ENCODE measurements around the gene EPHA1. TPM values are rescaled to one million over a fixed set of nuclear protein-coding genes. Genes with fewer than 3 reads are reported as not detected.

EPHA1 gene
- polyA plus RNA-seq, 1 of the 3 experiments (the other 2 are of a cell fraction), result 0.49 TPM

GRCh38 chr7:143410521-143411004, 1.9 kb upstream of the EPHA1 start:
- ChIA-PET POLR2A (no interaction called here), CTCF (interaction anchor here (0.9 to 8.8 kb wide), 3 partner anchors 11 to 170 kb away, joined by 3 to 68 read pairs (median 5); no protein-coding TSS in a partner anchor)
- 55% methylated on average over 6 of the region's 6 CpGs for WGBS (ENCODE audit: low lambda C conversion rate)
- Histone ChIP-seq H3K27me3 (ENCODE audit: insufficient read depth) (no peaks in the 10 kb centered on the region), H3K79me2 (ENCODE audit: insufficient read depth) (no peaks in the 10 kb centered on the region), H3F3A (replicated peaks; ENCODE audit: insufficient read depth) (peaks cover 3% of the 10 kb centered on the region), H3K9ac (no peak overlapping the region), H4K20me1 (ENCODE audit: insufficient read depth) (no peaks in the 10 kb centered on the region), H3K27ac (ENCODE audit: low read depth in 2 of 2, low read length in 1 of 2) (no peak overlapping the region), H3K9me3 (no peaks in the 10 kb centered on the region), H3K4me3 (ENCODE audit: low read depth in 2 of 2, low read length in 1 of 2) (no peak overlapping the region), H2AFZ (ENCODE audit: low read depth) (peak overlapping the region; percentile 38; the same call in 1 of the 2 replicates), H3K4me2 (no peak overlapping the region), H3K9me2 (no peaks in the 10 kb centered on the region), H3K36me3 (replicated peaks in 1 of 2; ENCODE audit: control insufficient read depth in 1 of 2, insufficient read depth in 2 of 2, low read length in 1 of 2) (no peaks in the 10 kb centered on the region), H3K4me1 (ENCODE audit: control insufficient read depth in 1 of 2, insufficient read depth in 2 of 2, low read depth in 1 of 2, low read length in 1 of 2) (peaks cover 0 to 27% of the 10 kb centered on the region in 2 experiments; a peak in 3 of 4 replicates)
- no peak for DNase-seq
- TF ChIP-seq, protein P1, sequence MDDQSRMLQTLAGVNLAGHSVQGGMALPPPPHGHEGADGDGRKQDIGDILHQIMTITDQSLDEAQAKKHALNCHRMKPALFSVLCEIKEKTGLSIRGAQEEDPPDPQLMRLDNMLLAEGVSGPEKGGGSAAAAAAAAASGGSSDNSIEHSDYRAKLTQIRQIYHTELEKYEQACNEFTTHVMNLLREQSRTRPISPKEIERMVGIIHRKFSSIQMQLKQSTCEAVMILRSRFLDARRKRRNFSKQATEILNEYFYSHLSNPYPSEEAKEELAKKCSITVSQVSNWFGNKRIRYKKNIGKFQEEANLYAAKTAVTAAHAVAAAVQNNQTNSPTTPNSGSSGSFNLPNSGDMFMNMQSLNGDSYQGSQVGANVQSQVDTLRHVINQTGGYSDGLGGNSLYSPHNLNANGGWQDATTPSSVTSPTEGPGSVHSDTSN (IDR thresholded peaks at IDR 0.05), result peak; percentile 32; the same call in 1 of the 2 replicates
- TF ChIP-seq NFIC (IDR thresholded peaks at IDR 0.05; ENCODE audit: borderline replicate concordance), result 0 out of 2 replicates have a peak, but pooled peaks have one; percentile 14
- peak; percentile 15; the same call in 1 of the 2 replicates for TF ChIP-seq FOSL2 (IDR thresholded peaks at IDR 0.05; ENCODE audit: borderline replicate concordance, low read depth)
- no peak for TF ChIP-seq IRF3 (IDR thresholded peaks at IDR 0.05; ENCODE audit: low read depth, low read length)
- peak; percentile 55 for TF ChIP-seq TCF12 (IDR thresholded peaks at IDR 0.05)
- 0 out of 2 replicates have a peak, but pooled peaks have one; percentile 5 for TF ChIP-seq JUND (IDR thresholded peaks at IDR 0.05)

- H3F3A ChIP-seq (replicated peaks; ENCODE audit: insufficient read depth), result no peaks in the 10 kb centered on the region
- no peaks in the 10 kb centered on the region for H3K79me2 ChIP-seq (ENCODE audit: insufficient read depth)
- H3K27me3 ChIP-seq (ENCODE audit: insufficient read depth), result no peaks in the 10 kb centered on the region
- H3K9ac ChIP-seq, result no peak overlapping the region
- no peaks in the 10 kb centered on the region for H4K20me1 ChIP-seq (ENCODE audit: insufficient read depth)
- peaks cover 4 to 23% of the 10 kb centered on the region in 2 experiments; a peak in 3 of 4 replicates for H3K4me1 ChIP-seq (ENCODE audit: control insufficient read depth in 1 of 2, insufficient read depth in 2 of 2, low read depth in 1 of 2, low read length in 1 of 2)
- no peaks in the 10 kb centered on the region for H3K9me2 ChIP-seq
- ChIA-PET CTCF (interaction anchor here (1.2 to 8.8 kb wide), 6 partner anchors 8 to 168 kb away, joined by 3 to 68 read pairs (median 7); partner anchors contain the start of genes GSTK1 and ZYX), POLR2A (no interaction called here)
- no peak overlapping the region for H3K27ac ChIP-seq (ENCODE audit: low read depth in 2 of 2, low read length in 1 of 2)
- no peaks in the 10 kb centered on the region for H3K36me3 ChIP-seq (replicated peaks in 1 of 2; ENCODE audit: control insufficient read depth in 1 of 2, insufficient read depth in 2 of 2, low read length in 1 of 2)
- no peak overlapping the region for H3K4me2 ChIP-seq
- no peaks in the 10 kb centered on the region for H3K9me3 ChIP-seq
- H2AFZ ChIP-seq (ENCODE audit: low read depth), result no peak overlapping the region
- 63% methylated on average over 11 of the region's 20 CpGs for WGBS (ENCODE audit: low lambda C conversion rate)
- H3K4me3 ChIP-seq (ENCODE audit: low read depth in 2 of 2, low read length in 1 of 2), result no peak overlapping the region
- no peak for DNase-seq
- TF ChIP-seq NRF1 (IDR thresholded peaks at IDR 0.05; ENCODE audit: low read depth, low read length), result no peak
- no peak for TF ChIP-seq NFIC (IDR thresholded peaks at IDR 0.05; ENCODE audit: borderline replicate concordance)
- no peak for TF ChIP-seq ZBTB33 (IDR thresholded peaks at IDR 0.05; ENCODE audit: borderline replicate concordance, low read depth)
- no peak for TF ChIP-seq EP300 (IDR thresholded peaks at IDR 0.05; ENCODE audit: borderline replicate concordance in 1 of 2, low read depth in 1 of 2, low read length in 1 of 2)
- TF ChIP-seq, protein P2, sequence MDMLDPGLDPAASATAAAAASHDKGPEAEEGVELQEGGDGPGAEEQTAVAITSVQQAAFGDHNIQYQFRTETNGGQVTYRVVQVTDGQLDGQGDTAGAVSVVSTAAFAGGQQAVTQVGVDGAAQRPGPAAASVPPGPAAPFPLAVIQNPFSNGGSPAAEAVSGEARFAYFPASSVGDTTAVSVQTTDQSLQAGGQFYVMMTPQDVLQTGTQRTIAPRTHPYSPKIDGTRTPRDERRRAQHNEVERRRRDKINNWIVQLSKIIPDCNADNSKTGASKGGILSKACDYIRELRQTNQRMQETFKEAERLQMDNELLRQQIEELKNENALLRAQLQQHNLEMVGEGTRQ (IDR thresholded peaks at IDR 0.05; ENCODE audit: borderline replicate concordance, low read depth, low read length), result no peak
- no peak for TF ChIP-seq SIN3A (IDR thresholded peaks at IDR 0.05; ENCODE audit: borderline replicate concordance, low read depth, low read length)
- TF ChIP-seq TEAD4 (IDR thresholded peaks at IDR 0.05; ENCODE audit: borderline replicate concordance, insufficient read depth), result no peak
- no peak for TF ChIP-seq REST (IDR thresholded peaks at IDR 0.05; ENCODE audit: low read depth, low read length)
- no peak for TF ChIP-seq MAX (IDR thresholded peaks at IDR 0.05; ENCODE audit: low read depth)
- TF ChIP-seq POLR2AphosphoS5 (IDR thresholded peaks at IDR 0.05; ENCODE audit: low read depth, low read length), result no peak
- no peak for TF ChIP-seq ELF1 (IDR thresholded peaks at IDR 0.05)
- no peak for TF ChIP-seq USF1 (IDR thresholded peaks at IDR 0.05; ENCODE audit: borderline replicate concordance, low read depth)
Measured at GRCh38 chr7:143408252-143408685, 387 bp downstream of the EPHA1 start.
